PC-9 (cell line): ENCODE results near the gene FBXL13. TPM values are rescaled to one million over a fixed set of nuclear protein-coding genes. Genes with fewer than 3 reads are reported as not detected.

ENCODE experiments used
- BruUV-seq: library from RNA; stranded (reverse); fragments of 400-500 nt; replicated peaks from 2 replicates; lab custom pipeline; 2021; lab: Mats Ljungman, UMichigan
- CTCF ChIA-PET: fragments of 300-600 bp; sonication (Branson Sonifier 250); formaldehyde crosslinking; loops from one replicate; lab custom pipeline; 2022; ENCODE audit warnings: antibody characterized with exemption; lab: Charles Lee
- POLR2A ChIA-PET: fragments of 300-600 bp; sonication (Branson Sonifier 250); formaldehyde crosslinking; loops from one replicate; lab custom pipeline; 2022; ENCODE audit warnings: antibody characterized with exemption; ENCODE audit not compliant: unreplicated experiment; lab: Charles Lee
- DNase-seq, 2 experiments: peaks; one replicate each; pipeline versions ENCODE4 v3.0.0 to v3.0.0-alpha.2; 2015 to 2022; ENCODE audit warnings: mixed read lengths in 1 of 2
- H2AFZ ChIP-seq: fragments of 200-600 bp; sonication (generic); 2 replicates; pipeline ENCODE4 v1.8.1; 2017; ENCODE audit warnings: antibody characterized with exemption
- H3F3A ChIP-seq: fragments of 200-600 bp; sonication (generic); 2 replicates; pipeline ENCODE4 v1.8.1; 2017; ENCODE audit warnings: antibody characterized with exemption, mild to moderate bottlenecking, low read depth; ENCODE audit not compliant: insufficient read depth
- H3K27ac ChIP-seq: fragments of 200-600 bp; sonication (generic); 2 replicates; pipeline ENCODE4 v1.6.1; 2016; ENCODE audit warnings: mixed run types
- H3K27me3 ChIP-seq: fragments of 200-600 bp; sonication (generic); 2 replicates; pipeline ENCODE4 v1.6.1; 2016; ENCODE audit warnings: low read depth, mixed run types; ENCODE audit not compliant: insufficient read depth
- H3K36me3 ChIP-seq: fragments of 200-600 bp; sonication (generic); 2 replicates; pipeline ENCODE4 v1.6.1; 2016; ENCODE audit warnings: low read depth, mixed run types
- H3K4me1 ChIP-seq: fragments of 200-600 bp; sonication (generic); replicated peaks from 2 replicates; pipeline ENCODE4 v1.6.1; 2016; ENCODE audit warnings: mixed run types; ENCODE audit not compliant: insufficient read depth
- H3K4me2 ChIP-seq: fragments of 200-600 bp; sonication (generic); 2 replicates; pipeline ENCODE4 v1.6.1; 2017; ENCODE audit warnings: mixed run types
- H3K4me3 ChIP-seq: fragments of 200-600 bp; sonication (generic); 2 replicates; pipeline ENCODE4 v1.6.1; 2016; ENCODE audit warnings: mixed run types
- H3K79me2 ChIP-seq: fragments of 200-600 bp; sonication (generic); 2 replicates; pipeline ENCODE4 v1.6.1; 2017; ENCODE audit warnings: low read depth, mixed run types
- H3K9me2 ChIP-seq: fragments of 200-600 bp; sonication (generic); 2 replicates; pipeline ENCODE4 v1.8.1; 2017; ENCODE audit warnings: mild to moderate bottlenecking; ENCODE audit not compliant: insufficient read depth
- H3K9me3 ChIP-seq: fragments of 200-600 bp; sonication (generic); 2 replicates; pipeline ENCODE4 v1.8.1; 2016; ENCODE audit warnings: low read depth; ENCODE audit not compliant: insufficient read depth
- H4K20me1 ChIP-seq: fragments of 200-600 bp; sonication (generic); 2 replicates; pipeline ENCODE4 v1.8.1; 2017; ENCODE audit not compliant: insufficient read depth
- EZH2 ChIP-seq: fragments of 200-600 bp; sonication (generic); IDR thresholded peaks from 2 replicates; pipeline ENCODE4 v1.8.0; 2017; ENCODE audit warnings: antibody characterized with exemption, low read depth
- intact Hi-C: fragments of 100-400 bp; cut with micrococcal nuclease; formaldehyde crosslinking; loops from one replicate; pipeline ENCODE4 v1.10.0; 2022; ENCODE audit not compliant: unreplicated experiment
- total RNA-seq: library from RNA; stranded (reverse); gene quantifications from 2 replicates; pipeline ENCODE4 v1.2.3, GENCODE V29; 2021
- TF ChIP-seq, protein P1 (sequence below): fragments of 200-600 bp; sonication (generic); conservative IDR thresholded peaks from 2 replicates; pipeline ENCODE4 v1.6.1; 2017; ENCODE audit warnings: mixed run types, antibody characterized with exemption, mild to moderate bottlenecking, moderate library complexity

FBXL13 gene
- total RNA-seq, 1 experiment from 2014 or later, result 19.4 TPM

- Histone ChIP-seq H3F3A (no peaks in the 10 kb centered on the region), H3K27me3 (no peaks in the 10 kb centered on the region), H3K36me3 (no peaks in the 10 kb centered on the region), H3K4me1 (peaks cover 19% of the 10 kb centered on the region), H3K9me3 (peaks cover 5% of the 10 kb centered on the region; the same call in 1 of the 2 replicates), H3K79me2 (no peaks in the 10 kb centered on the region), H2AFZ (no peak overlapping the region), H4K20me1 (no peaks in the 10 kb centered on the region), H3K4me3 (no peak overlapping the region), H3K9me2 (no peaks in the 10 kb centered on the region), H3K27ac (no peak overlapping the region), H3K4me2 (peak overlapping the region; percentile 32; the same call in 1 of the 2 replicates)
- no TSS peak for BruUV-seq
- intact Hi-C loops, result loop anchor here (1.0 kb wide), 1 partner anchor 39 kb away; no protein-coding TSS in a partner anchor
- TF ChIP-seq EZH2, result no peak
- TF ChIP-seq, protein P1, sequence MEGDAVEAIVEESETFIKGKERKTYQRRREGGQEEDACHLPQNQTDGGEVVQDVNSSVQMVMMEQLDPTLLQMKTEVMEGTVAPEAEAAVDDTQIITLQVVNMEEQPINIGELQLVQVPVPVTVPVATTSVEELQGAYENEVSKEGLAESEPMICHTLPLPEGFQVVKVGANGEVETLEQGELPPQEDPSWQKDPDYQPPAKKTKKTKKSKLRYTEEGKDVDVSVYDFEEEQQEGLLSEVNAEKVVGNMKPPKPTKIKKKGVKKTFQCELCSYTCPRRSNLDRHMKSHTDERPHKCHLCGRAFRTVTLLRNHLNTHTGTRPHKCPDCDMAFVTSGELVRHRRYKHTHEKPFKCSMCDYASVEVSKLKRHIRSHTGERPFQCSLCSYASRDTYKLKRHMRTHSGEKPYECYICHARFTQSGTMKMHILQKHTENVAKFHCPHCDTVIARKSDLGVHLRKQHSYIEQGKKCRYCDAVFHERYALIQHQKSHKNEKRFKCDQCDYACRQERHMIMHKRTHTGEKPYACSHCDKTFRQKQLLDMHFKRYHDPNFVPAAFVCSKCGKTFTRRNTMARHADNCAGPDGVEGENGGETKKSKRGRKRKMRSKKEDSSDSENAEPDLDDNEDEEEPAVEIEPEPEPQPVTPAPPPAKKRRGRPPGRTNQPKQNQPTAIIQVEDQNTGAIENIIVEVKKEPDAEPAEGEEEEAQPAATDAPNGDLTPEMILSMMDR, result no peak
- CTCF ChIA-PET, result interaction anchor here (1.0 kb wide), 1 partner anchor 226 kb away, joined by 3 read pairs; no protein-coding TSS in a partner anchor
- peak; percentile 7 to 77 for DNase-seq
- POLR2A ChIA-PET, result interaction anchor here (0.7 kb wide), 1 partner anchor 47 kb away, joined by 3 read pairs; no protein-coding TSS in a partner anchor
Measured at GRCh38 chr7:102836191-102836919, 238.2 kb downstream of the FBXL13 start.

DNA sequence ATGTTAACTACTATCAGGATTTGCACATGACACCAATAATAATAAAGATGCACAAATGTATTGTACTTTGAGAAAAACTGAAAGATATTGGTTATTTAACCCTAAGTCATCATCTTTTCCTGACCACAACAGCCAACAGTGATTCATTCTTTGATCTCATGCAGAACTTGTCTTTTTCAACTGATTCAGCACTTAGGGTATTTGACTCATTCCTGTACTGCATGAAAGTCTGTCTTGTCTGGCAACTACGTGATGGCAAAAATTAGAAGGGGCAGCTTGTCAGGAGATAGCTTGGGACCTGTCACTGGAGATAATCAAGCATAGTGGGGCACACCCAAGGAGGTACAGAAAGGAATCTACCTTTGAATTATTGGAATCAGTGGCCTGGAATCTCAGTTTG lies 239.6 kb downstream of the FBXL13 start:
- H3K4me2 ChIP-seq, result peak overlapping the region; percentile 31; the same call in 1 of the 2 replicates
- H3K9me3 ChIP-seq, result peaks cover 5% of the 10 kb centered on the region; the same call in 1 of the 2 replicates
- peaks cover 19% of the 10 kb centered on the region for H3K4me1 ChIP-seq
- no peak for TF ChIP-seq EZH2
- H3K9me2 ChIP-seq, result no peaks in the 10 kb centered on the region
- H3K27ac ChIP-seq, result no peak overlapping the region
- peak; percentile 7 to 64 for DNase-seq
- intact Hi-C loops, result no loop called here
- no peaks in the 10 kb centered on the region for H3K36me3 ChIP-seq
- no TSS peak for BruUV-seq
- H4K20me1 ChIP-seq, result no peaks in the 10 kb centered on the region
- H3K27me3 ChIP-seq, result no peaks in the 10 kb centered on the region
- H2AFZ ChIP-seq, result no peak overlapping the region
- ChIA-PET CTCF (interaction anchor here (0.7 kb wide), 1 partner anchor 11 kb away, joined by 3 read pairs; no protein-coding TSS in a partner anchor), POLR2A (no interaction called here)
- H3F3A ChIP-seq, result no peaks in the 10 kb centered on the region
- H3K4me3 ChIP-seq, result no peak overlapping the region
- H3K79me2 ChIP-seq, result no peaks in the 10 kb centered on the region

GRCh38 chr7:102834466-102834865 lies 240.1 kb downstream of the FBXL13 start:
- DNase-seq, result no peak
- Histone ChIP-seq H3K27me3 (no peaks in the 10 kb centered on the region), H3K9me2 (no peaks in the 10 kb centered on the region), H4K20me1 (no peaks in the 10 kb centered on the region), H3K4me2 (peak overlapping the region; percentile 28; the same call in 1 of the 2 replicates), H2AFZ (no peak overlapping the region), H3K36me3 (no peaks in the 10 kb centered on the region), H3F3A (no peaks in the 10 kb centered on the region), H3K9me3 (peaks cover 5% of the 10 kb centered on the region; the same call in 1 of the 2 replicates), H3K4me1 (peaks cover 19% of the 10 kb centered on the region), H3K79me2 (no peaks in the 10 kb centered on the region), H3K4me3 (no peak overlapping the region), H3K27ac (no peak overlapping the region)
- TF ChIP-seq, protein P1, result no peak
- no peak for TF ChIP-seq EZH2
- no TSS peak for BruUV-seq
- POLR2A ChIA-PET, result no interaction called here
- intact Hi-C loops, result no loop called here
- CTCF ChIA-PET, result no interaction called here
